GM21381 (cell line): Measurements from ENCODE around the gene SUSD1.

Experiments used
- ATAC-seq: cut with Tn5 transposase; IDR thresholded peaks from one replicate; pipeline ENCODE4 v1.9.1; 2021; ENCODE audit warnings: mild to moderate bottlenecking, moderate library complexity; ENCODE audit not compliant: unreplicated experiment

The SUSD1 gene

DNA sequence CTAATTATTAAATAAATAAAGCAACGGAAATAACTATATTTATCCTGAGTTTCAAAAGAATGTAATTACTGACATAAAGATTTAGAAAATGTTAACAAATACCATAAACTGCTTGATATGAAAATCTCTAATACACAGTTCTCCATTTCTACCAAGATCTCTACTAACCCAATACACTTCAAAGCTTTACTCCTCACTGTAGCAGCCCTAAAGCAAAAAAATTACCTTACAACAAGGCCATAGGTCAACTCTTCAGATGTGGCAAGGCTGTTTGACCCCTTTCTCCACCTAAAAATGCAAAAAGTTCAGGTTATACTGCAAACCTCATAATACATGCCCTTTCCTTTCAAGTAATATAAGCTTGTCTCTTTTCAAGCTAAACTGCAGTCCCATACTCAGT is 181.8 kb downstream of the SUSD1 start:
- no peak for ATAC-seq

DNA sequence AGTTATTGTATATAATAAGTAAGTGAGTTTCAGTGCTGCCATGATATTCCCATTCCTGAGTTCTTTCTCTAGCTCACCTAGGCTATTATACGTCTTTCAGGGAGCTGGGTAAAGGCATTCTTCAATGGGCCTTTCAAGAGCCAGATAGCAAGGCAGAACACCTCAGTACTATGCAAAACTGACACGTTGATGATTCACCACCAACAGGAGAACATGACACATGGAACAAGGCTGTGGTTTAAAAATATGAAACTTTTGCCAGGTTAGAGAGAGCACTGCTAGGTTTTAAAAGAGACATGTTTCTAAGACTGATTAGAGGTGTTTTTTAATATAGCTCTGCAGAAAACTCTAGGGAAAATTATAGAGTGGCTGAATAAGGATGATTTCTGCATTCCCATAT is 182.6 kb downstream of the SUSD1 start:
- peak; percentile 86 for ATAC-seq

GRCh38 chr9:111991179-111991578 is 183.9 kb downstream of the SUSD1 start:
- no peak for ATAC-seq
